ENCODE measurements around the gene PTPRT. TPM values are rescaled to one million over a fixed set of nuclear protein-coding genes. Genes with fewer than 3 reads are reported as not detected.

Gene PTPRT
- total RNA-seq, 1 experiment from 2014 or later = not detected

DNA sequence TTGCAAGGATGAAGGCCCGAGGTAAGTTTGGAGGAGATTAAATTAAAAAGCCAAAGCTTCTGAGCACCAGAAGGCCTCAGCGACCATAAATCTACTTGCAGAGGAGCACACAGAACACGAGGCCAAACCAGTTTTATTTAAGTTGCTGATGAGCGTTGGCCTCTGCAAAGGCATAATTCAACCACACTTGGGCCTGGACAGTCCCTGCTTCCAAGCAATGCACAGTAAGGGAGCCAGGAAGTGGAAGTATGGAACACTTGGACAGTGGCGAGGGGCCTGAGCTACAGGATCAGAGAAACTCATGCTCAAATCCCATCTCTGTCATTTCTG is 92.8 kb downstream of the PTPRT start:
- no TSS peak for BruUV-seq (replicated peaks)
- no peaks in the 10 kb centered on the region for H3K36me3 ChIP-seq (ENCODE audit: insufficient read depth, low read length, poor library complexity, severe bottlenecking)
- TF ChIP-seq EZH2 (IDR thresholded peaks at IDR 0.05; ENCODE audit: borderline replicate concordance, low read depth, low read length, poor library complexity, severe bottlenecking) (no peak), CTCF (conservative IDR thresholded peaks at IDR 0.05; ENCODE audit: low read depth, low read length) (no peak)
- H3K9me3 ChIP-seq (ENCODE audit: low read depth, low read length, poor library complexity, severe bottlenecking) = no peaks in the 10 kb centered on the region
- peaks cover 12% of the 10 kb centered on the region for H3K27me3 ChIP-seq (replicated peaks; ENCODE audit: insufficient read depth, low read depth, low read length, poor library complexity)
- DNase-seq (ENCODE audit: low spot score) = no peak
- ChIA-PET POLR2A (ENCODE audit: low non-redundant PET) (no interaction called here), CTCF (no interaction called here)
- H3K27ac ChIP-seq (ENCODE audit: low read depth, low read length, poor library complexity, severe bottlenecking) = no peak overlapping the region
- H3K4me1 ChIP-seq (ENCODE audit: insufficient read depth, low read length, poor library complexity, severe bottlenecking) = no peaks in the 10 kb centered on the region
- intact Hi-C loops (cut with micrococcal nuclease; ENCODE audit: unreplicated experiment) = no loop called here
- H3K4me3 ChIP-seq (ENCODE audit: low read depth, low read length, poor library complexity, severe bottlenecking) = no peak overlapping the region

- TF ChIP-seq EZH2 (IDR thresholded peaks at IDR 0.05; ENCODE audit: borderline replicate concordance, low read depth, low read length, poor library complexity, severe bottlenecking) (no peak), CTCF (conservative IDR thresholded peaks at IDR 0.05; ENCODE audit: low read depth, low read length) (no peak)
- POLR2A ChIA-PET (ENCODE audit: low non-redundant PET) = no interaction called here
- peaks cover 12% of the 10 kb centered on the region for H3K27me3 ChIP-seq (replicated peaks; ENCODE audit: insufficient read depth, low read depth, low read length, poor library complexity)
- H3K4me3 ChIP-seq (ENCODE audit: low read depth, low read length, poor library complexity, severe bottlenecking) = no peak overlapping the region
- no peaks in the 10 kb centered on the region for H3K4me1 ChIP-seq (ENCODE audit: insufficient read depth, low read length, poor library complexity, severe bottlenecking)
- H3K9me3 ChIP-seq (ENCODE audit: low read depth, low read length, poor library complexity, severe bottlenecking) = no peaks in the 10 kb centered on the region
- CTCF ChIA-PET = no interaction called here
- H3K27ac ChIP-seq (ENCODE audit: low read depth, low read length, poor library complexity, severe bottlenecking) = no peak overlapping the region
- no peaks in the 10 kb centered on the region for H3K36me3 ChIP-seq (ENCODE audit: insufficient read depth, low read length, poor library complexity, severe bottlenecking)
- no peak for DNase-seq (ENCODE audit: low spot score)
- intact Hi-C loops (cut with micrococcal nuclease; ENCODE audit: unreplicated experiment) = no loop called here
- no TSS peak for BruUV-seq (replicated peaks)
These were observed 93.4 kb downstream of the PTPRT start for GRCh38 chr20:43096126-43096930.

DNA sequence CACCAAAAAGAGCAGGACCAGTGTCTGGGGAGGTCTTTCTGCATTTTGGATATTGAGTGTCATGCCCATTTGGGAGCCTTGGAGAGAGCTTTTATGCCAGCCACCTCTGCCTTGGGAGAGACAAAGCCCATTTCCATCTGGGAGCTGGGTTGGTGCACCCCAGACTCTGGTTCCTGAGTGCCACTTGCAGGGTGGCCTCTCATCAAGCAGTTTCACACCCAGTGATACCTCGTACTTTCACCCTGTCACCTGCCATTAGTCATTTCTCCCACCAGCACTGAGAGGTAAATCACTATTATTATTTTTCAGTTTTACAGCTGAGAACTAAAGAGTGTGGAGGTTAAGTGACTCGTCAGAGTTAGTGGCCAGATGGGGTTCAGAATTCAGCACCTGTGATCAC is 94.7 kb downstream of the PTPRT start:
- intact Hi-C loops (cut with micrococcal nuclease; ENCODE audit: unreplicated experiment) = no loop called here
- ChIA-PET CTCF (no interaction called here), POLR2A (ENCODE audit: low non-redundant PET) (no interaction called here)
- BruUV-seq (replicated peaks) = no TSS peak
- no peak for DNase-seq (ENCODE audit: low spot score)
- Histone ChIP-seq H3K27me3 (replicated peaks; ENCODE audit: insufficient read depth, low read depth, low read length, poor library complexity) (peaks cover 5% of the 10 kb centered on the region), H3K4me1 (ENCODE audit: insufficient read depth, low read length, poor library complexity, severe bottlenecking) (no peaks in the 10 kb centered on the region), H3K9me3 (ENCODE audit: low read depth, low read length, poor library complexity, severe bottlenecking) (no peaks in the 10 kb centered on the region), H3K27ac (ENCODE audit: low read depth, low read length, poor library complexity, severe bottlenecking) (no peak overlapping the region), H3K4me3 (ENCODE audit: low read depth, low read length, poor library complexity, severe bottlenecking) (no peak overlapping the region), H3K36me3 (ENCODE audit: insufficient read depth, low read length, poor library complexity, severe bottlenecking) (no peaks in the 10 kb centered on the region)
- TF ChIP-seq EZH2 (IDR thresholded peaks at IDR 0.05; ENCODE audit: borderline replicate concordance, low read depth, low read length, poor library complexity, severe bottlenecking) = no peak
- no peak for TF ChIP-seq CTCF (conservative IDR thresholded peaks at IDR 0.05; ENCODE audit: low read depth, low read length)
